Neural crest cell (in vitro differentiated cells): ENCODE measurements around the gene RPS23. TPM values are rescaled to one million over a fixed set of nuclear protein-coding genes. Genes with fewer than 3 reads are reported as not detected.
A peak's percentile ranks its signal among the peaks of the same experiment; 100 is the strongest.

Experiments
- DNase-seq: peaks from one replicate; pipeline ENCODE4 v3.0.0; 2021; ENCODE audit warnings: low read depth, mixed read lengths, low spot score
- H3K27ac Mint-ChIP-seq: one replicate; pipeline ENCODE4 v1.8.0; 2021; ENCODE audit warnings: mild to moderate bottlenecking, mixed read lengths; ENCODE audit not compliant: unreplicated experiment
- H3K27me3 Mint-ChIP-seq: 2 replicates; pipeline ENCODE4 v1.8.0; 2021; ENCODE audit warnings: low read depth, mild to moderate bottlenecking, mixed read lengths
- H3K36me3 Mint-ChIP-seq: 2 replicates; pipeline ENCODE4 v1.8.0; 2021; ENCODE audit warnings: low read depth, mild to moderate bottlenecking, mixed read lengths
- H3K4me1 Mint-ChIP-seq: 2 replicates; pipeline ENCODE4 v1.8.0; 2021; ENCODE audit warnings: mixed read lengths
- H3K4me3 Mint-ChIP-seq: one replicate; pipeline ENCODE4 v1.8.0; 2021; ENCODE audit warnings: mild to moderate bottlenecking, mixed read lengths
- H3K9me3 Mint-ChIP-seq: 2 replicates; pipeline ENCODE4 v1.8.0; 2021; ENCODE audit warnings: mixed read lengths
- total RNA-seq: library from RNA; stranded (reverse); gene quantifications from 2 replicates; pipeline ENCODE4 v1.2.1, GENCODE V29; 2021
- TF ChIP-seq, protein P1 (sequence below): fragments of 200-600 bp; sonication (generic); conservative IDR thresholded peaks from 2 replicates; pipeline ENCODE4 v1.5.0; 2021; ENCODE audit warnings: antibody characterized with exemption, mild to moderate bottlenecking

RPS23 gene
- total RNA-seq, 1 donor from 2014 or later, result 2,556 TPM

DNA sequence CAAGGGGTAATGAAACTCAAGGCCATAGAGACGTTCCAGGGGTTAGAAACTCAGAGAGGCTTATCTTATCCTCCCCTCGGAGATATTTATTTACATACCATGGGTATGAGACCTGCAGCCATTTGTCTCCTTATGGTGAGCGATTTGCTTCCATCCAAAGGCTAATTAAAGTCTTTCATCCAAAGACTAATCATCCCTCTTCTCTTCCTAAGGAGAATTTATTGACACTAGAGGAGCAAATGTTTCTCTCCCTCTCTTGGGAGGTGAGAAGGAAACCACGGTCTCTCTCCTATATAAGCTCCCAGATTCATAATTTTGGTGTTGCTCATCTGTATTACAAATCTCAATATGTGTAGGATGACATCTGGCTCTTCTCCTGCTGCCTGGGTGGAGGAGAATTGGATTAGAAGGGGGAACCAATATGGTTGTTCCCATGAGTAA is 31.0 kb upstream of the RPS23 start:
- Mint-ChIP-seq H3K4me1 (peaks cover 4% of the 10 kb centered on the region), H3K27me3 (no peaks in the 10 kb centered on the region), H3K4me3 (no peak overlapping the region), H3K9me3 (peaks cover 6% of the 10 kb centered on the region), H3K36me3 (peaks cover 6% of the 10 kb centered on the region), H3K27ac (no peak overlapping the region)
- TF ChIP-seq, protein P1, sequence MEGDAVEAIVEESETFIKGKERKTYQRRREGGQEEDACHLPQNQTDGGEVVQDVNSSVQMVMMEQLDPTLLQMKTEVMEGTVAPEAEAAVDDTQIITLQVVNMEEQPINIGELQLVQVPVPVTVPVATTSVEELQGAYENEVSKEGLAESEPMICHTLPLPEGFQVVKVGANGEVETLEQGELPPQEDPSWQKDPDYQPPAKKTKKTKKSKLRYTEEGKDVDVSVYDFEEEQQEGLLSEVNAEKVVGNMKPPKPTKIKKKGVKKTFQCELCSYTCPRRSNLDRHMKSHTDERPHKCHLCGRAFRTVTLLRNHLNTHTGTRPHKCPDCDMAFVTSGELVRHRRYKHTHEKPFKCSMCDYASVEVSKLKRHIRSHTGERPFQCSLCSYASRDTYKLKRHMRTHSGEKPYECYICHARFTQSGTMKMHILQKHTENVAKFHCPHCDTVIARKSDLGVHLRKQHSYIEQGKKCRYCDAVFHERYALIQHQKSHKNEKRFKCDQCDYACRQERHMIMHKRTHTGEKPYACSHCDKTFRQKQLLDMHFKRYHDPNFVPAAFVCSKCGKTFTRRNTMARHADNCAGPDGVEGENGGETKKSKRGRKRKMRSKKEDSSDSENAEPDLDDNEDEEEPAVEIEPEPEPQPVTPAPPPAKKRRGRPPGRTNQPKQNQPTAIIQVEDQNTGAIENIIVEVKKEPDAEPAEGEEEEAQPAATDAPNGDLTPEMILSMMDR, result no peak
- DNase-seq, result no peak

DNA sequence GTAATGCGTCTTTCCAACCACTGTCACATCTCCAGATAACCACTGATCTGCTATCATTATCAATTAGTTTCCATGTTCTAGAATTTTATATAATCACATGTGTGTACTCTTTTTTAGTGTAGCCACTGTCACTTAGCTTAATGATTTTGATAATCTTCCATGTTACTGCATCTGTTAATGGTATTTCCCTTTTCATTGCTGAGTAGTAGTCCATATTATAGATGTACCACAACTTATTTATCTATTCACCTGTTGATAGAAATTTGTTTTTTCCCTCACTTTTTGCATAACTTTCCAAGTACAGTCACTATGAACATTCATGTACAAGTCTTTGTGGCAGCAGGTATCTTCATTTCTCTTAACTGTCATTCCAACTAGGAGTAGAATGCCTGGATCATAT is 30.3 kb upstream of the RPS23 start:
- Mint-ChIP-seq H3K27me3 (no peaks in the 10 kb centered on the region), H3K4me1 (peaks cover 4% of the 10 kb centered on the region), H3K9me3 (peaks cover 6% of the 10 kb centered on the region), H3K36me3 (peaks cover 6% of the 10 kb centered on the region), H3K27ac (no peak overlapping the region), H3K4me3 (no peak overlapping the region)
- TF ChIP-seq, protein P1, result no peak
- DNase-seq, result no peak

DNA sequence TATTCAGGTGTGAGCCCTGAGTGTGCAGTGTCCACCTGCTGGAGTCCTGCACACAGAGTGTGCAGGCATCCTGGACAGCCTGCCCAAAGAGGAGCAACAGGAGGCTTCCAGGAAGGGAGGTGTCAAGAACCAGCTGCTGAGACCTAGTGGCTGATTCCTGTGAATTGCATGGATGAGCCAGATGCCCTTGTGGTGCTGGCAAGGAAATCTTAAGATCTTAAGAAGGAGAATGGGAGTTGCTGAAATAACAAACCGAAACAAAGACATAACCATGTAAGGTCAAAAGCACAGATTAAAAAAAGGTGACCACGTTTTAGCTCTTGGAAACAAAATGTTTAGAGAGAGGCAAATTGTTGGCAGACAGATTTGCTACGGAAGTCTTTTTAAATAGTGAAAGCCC is 29.3 kb upstream of the RPS23 start:
- no peak overlapping the region for H3K27ac Mint-ChIP-seq
- H3K4me3 Mint-ChIP-seq, result no peak overlapping the region
- H3K9me3 Mint-ChIP-seq, result peaks cover 6% of the 10 kb centered on the region
- TF ChIP-seq, protein P1, result no peak
- H3K36me3 Mint-ChIP-seq, result peaks cover 6% of the 10 kb centered on the region
- DNase-seq, result no peak
- H3K27me3 Mint-ChIP-seq, result no peaks in the 10 kb centered on the region
- peaks cover 3% of the 10 kb centered on the region for H3K4me1 Mint-ChIP-seq

DNA sequence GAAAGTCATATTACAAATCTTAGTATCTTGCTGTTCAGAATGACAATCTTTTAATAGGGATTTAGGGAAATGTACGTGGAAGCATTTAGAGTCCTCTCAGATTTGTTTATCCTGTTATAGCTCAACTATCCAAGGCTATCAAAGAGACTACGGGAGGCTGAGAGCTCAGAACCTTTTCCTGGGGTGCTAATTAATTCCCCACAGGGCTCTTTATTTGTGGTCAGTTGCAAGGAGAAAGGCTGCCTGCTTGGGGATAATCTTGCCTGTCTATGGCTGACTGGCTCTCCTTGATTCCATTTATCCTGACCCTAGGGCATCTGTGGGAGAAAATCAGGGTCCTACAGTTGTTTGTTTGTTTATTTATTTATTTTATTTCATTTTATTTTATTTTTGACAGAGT is 28.0 kb upstream of the RPS23 start:
- Mint-ChIP-seq H3K9me3 (peaks cover 6% of the 10 kb centered on the region), H3K4me3 (no peak overlapping the region), H3K36me3 (peaks cover 6% of the 10 kb centered on the region), H3K27ac (no peak overlapping the region), H3K27me3 (no peaks in the 10 kb centered on the region), H3K4me1 (no peaks in the 10 kb centered on the region)
- no peak for DNase-seq
- TF ChIP-seq, protein P1, result no peak

DNA sequence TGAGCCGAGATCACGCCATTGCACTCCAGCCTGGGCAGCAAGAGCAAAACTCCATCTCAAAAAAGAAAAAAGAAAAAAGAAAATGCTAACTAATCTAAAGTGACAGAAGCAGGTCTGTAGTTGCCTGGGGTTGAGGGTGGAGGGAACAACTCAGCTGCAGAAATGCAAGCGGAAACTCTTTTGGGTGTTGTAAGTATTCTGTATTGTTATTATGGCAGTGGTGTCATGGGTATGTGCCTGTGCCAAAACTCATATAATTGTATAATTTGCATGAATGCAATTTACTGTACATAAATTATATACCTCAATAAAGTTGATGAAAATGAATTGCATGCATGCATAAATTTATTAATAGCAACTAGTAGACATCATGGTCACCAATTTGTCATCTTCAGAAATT is 23.0 kb upstream of the RPS23 start:
- Mint-ChIP-seq H3K9me3 (peaks cover 3% of the 10 kb centered on the region), H3K4me1 (peaks cover 11% of the 10 kb centered on the region), H3K27me3 (no peaks in the 10 kb centered on the region), H3K4me3 (no peak overlapping the region), H3K36me3 (no peaks in the 10 kb centered on the region), H3K27ac (no peak overlapping the region)
- DNase-seq, result no peak
- TF ChIP-seq, protein P1, result no peak

DNA sequence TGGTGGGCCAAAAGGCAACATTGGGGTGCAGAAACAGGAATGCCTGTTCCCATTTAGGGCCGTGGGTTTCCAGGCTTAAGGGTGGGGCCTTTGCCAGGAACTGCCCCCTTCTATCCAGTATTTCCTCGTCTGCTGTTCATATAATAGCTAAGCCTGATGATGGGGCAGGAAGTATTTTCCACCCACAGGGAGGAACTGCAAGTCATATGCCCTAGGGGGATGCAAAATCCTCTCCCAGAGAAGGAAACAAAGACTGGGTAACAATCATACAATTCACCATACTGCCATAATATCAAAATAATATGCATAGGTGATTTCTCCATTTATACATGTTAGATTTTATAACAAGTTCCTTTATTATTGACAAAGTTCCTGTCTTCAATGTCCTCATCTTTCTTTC is 20.5 kb upstream of the RPS23 start:
- H3K9me3 Mint-ChIP-seq, result peaks cover 3% of the 10 kb centered on the region
- H3K4me3 Mint-ChIP-seq, result peak overlapping the region; percentile 56
- H3K27me3 Mint-ChIP-seq, result no peaks in the 10 kb centered on the region
- no peaks in the 10 kb centered on the region for H3K36me3 Mint-ChIP-seq
- H3K27ac Mint-ChIP-seq, result peak overlapping the region; percentile 88
- H3K4me1 Mint-ChIP-seq, result peaks cover 24% of the 10 kb centered on the region
- TF ChIP-seq, protein P1, result no peak
- no peak for DNase-seq
